Measurements from ENCODE around the gene GPR17. TPM values are rescaled to one million over a fixed set of nuclear protein-coding genes. Genes with fewer than 3 reads are reported as not detected.

Gene GPR17
- total RNA-seq, 2 experiments from 2014 or later: 0.22 TPM; not detected in 1

GRCh38 chr2:127638361-127639110, 7.4 kb upstream of the GPR17 start:
- BruUV-seq (replicated peaks): TSS peak; percentile 75
- Histone ChIP-seq H3K4me2 (ENCODE audit: low read length) (no peak overlapping the region), H2AFZ (ENCODE audit: low read length) (no peak overlapping the region), H3K9me2 (ENCODE audit: insufficient read depth, low read length) (no peaks in the 10 kb centered on the region), H3K9me3 (ENCODE audit: low read length) (no peaks in the 10 kb centered on the region), H4K20me1 (ENCODE audit: insufficient read depth, low read length) (no peaks in the 10 kb centered on the region), H3K4me1 (ENCODE audit: insufficient read depth, low read length, poor library complexity, severe bottlenecking) (peaks cover 11% of the 10 kb centered on the region), H3K4me3 (ENCODE audit: low read depth, low read length, poor library complexity, severe bottlenecking) (no peak overlapping the region), H3K27ac (ENCODE audit: low read depth, low read length, poor library complexity, severe bottlenecking) (no peak overlapping the region), H3K36me3 (ENCODE audit: insufficient read depth, low read length) (no peaks in the 10 kb centered on the region), H3K79me2 (ENCODE audit: insufficient read depth, low read depth, low read length) (no peaks in the 10 kb centered on the region)
- no peak for DNase-seq (ENCODE audit: low spot score)
- POLR2A ChIA-PET: interaction anchor here (0.6 to 1.2 kb wide), 2 partner anchors 31 to 47 kb away, joined by 3 read pairs; no protein-coding TSS in a partner anchor
- intact Hi-C loops (cut with micrococcal nuclease; ENCODE audit: unreplicated experiment): no loop called here
- TF ChIP-seq EZH2phosphoT487 (IDR thresholded peaks at IDR 0.05; ENCODE audit: borderline replicate concordance, low read depth, low read length): no peak
- CTCF ChIA-PET (ENCODE audit: unreplicated experiment): interaction anchor here (1.0 to 2.4 kb wide), 2 partner anchors 23 to 47 kb away, joined by 3 to 18 read pairs; no protein-coding TSS in a partner anchor

GRCh38 chr2:127639111-127639474, 6.9 kb upstream of the GPR17 start:
- ChIA-PET CTCF (ENCODE audit: unreplicated experiment) (interaction anchor here (1.0 to 2.4 kb wide), 2 partner anchors 23 to 48 kb away, joined by 3 to 18 read pairs; no protein-coding TSS in a partner anchor), POLR2A (interaction anchor here (1.2 to 2.1 kb wide), 2 partner anchors 48 to 64 kb away, joined by 3 to 8 read pairs; no protein-coding TSS in a partner anchor)
- H3K79me2 ChIP-seq (ENCODE audit: insufficient read depth, low read depth, low read length): no peaks in the 10 kb centered on the region
- H2AFZ ChIP-seq (ENCODE audit: low read length): no peak overlapping the region
- no peaks in the 10 kb centered on the region for H3K36me3 ChIP-seq (ENCODE audit: insufficient read depth, low read length)
- BruUV-seq (replicated peaks): no TSS peak
- H3K4me3 ChIP-seq (ENCODE audit: low read depth, low read length, poor library complexity, severe bottlenecking): no peak overlapping the region
- no peak overlapping the region for H3K27ac ChIP-seq (ENCODE audit: low read depth, low read length, poor library complexity, severe bottlenecking)
- TF ChIP-seq EZH2phosphoT487 (IDR thresholded peaks at IDR 0.05; ENCODE audit: borderline replicate concordance, low read depth, low read length): no peak
- TF ChIP-seq CTCF (conservative IDR thresholded peaks at IDR 0.05; ENCODE audit: low read length): no peak
- H3K9me2 ChIP-seq (ENCODE audit: insufficient read depth, low read length): no peaks in the 10 kb centered on the region
- DNase-seq (ENCODE audit: low spot score): no peak
- intact Hi-C loops (cut with micrococcal nuclease; ENCODE audit: unreplicated experiment): no loop called here
- no peaks in the 10 kb centered on the region for H3K9me3 ChIP-seq (ENCODE audit: low read length)
- H3K4me1 ChIP-seq (ENCODE audit: insufficient read depth, low read length, poor library complexity, severe bottlenecking): peaks cover 11% of the 10 kb centered on the region
- H4K20me1 ChIP-seq (ENCODE audit: insufficient read depth, low read length): no peaks in the 10 kb centered on the region
- no peak overlapping the region for H3K4me2 ChIP-seq (ENCODE audit: low read length)

- POLR2A ChIA-PET: interaction anchor here (0.6 to 2.1 kb wide), 10 partner anchors 11 to 244 kb away, joined by 3 to 8 read pairs (median 3); no protein-coding TSS in a partner anchor
- Histone ChIP-seq H3K79me2 (ENCODE audit: insufficient read depth, low read depth, low read length) (no peaks in the 10 kb centered on the region), H3K9me2 (ENCODE audit: insufficient read depth, low read length) (no peaks in the 10 kb centered on the region), H3K4me3 (ENCODE audit: low read depth, low read length, poor library complexity, severe bottlenecking) (no peak overlapping the region), H2AFZ (ENCODE audit: low read length) (peak overlapping the region; percentile 62), H3K9me3 (ENCODE audit: low read length) (no peaks in the 10 kb centered on the region), H3K4me2 (ENCODE audit: low read length) (peak overlapping the region; percentile 19; the same call in 1 of the 2 replicates), H3K4me1 (ENCODE audit: insufficient read depth, low read length, poor library complexity, severe bottlenecking) (peaks cover 11% of the 10 kb centered on the region), H3K27ac (ENCODE audit: low read depth, low read length, poor library complexity, severe bottlenecking) (no peak overlapping the region), H3K36me3 (ENCODE audit: insufficient read depth, low read length) (no peaks in the 10 kb centered on the region), H4K20me1 (ENCODE audit: insufficient read depth, low read length) (no peaks in the 10 kb centered on the region)
- intact Hi-C loops (cut with micrococcal nuclease; ENCODE audit: unreplicated experiment): loop anchor here (1.0 kb wide), 1 partner anchor 49 kb away; no protein-coding TSS in a partner anchor
- CTCF ChIA-PET (ENCODE audit: unreplicated experiment): interaction anchor here (0.6 to 2.4 kb wide), 7 partner anchors 20 to 341 kb away, joined by 3 to 18 read pairs (median 4); no protein-coding TSS in a partner anchor
- no TSS peak for BruUV-seq (replicated peaks)
- DNase-seq (ENCODE audit: low spot score): peak; percentile 79
- TF ChIP-seq CTCF (conservative IDR thresholded peaks at IDR 0.05; ENCODE audit: low read length) (peak; percentile 64), EZH2phosphoT487 (IDR thresholded peaks at IDR 0.05; ENCODE audit: borderline replicate concordance, low read depth, low read length) (no peak)
Observed at GRCh38 chr2:127640082-127641072, 5.6 kb upstream of the GPR17 start.

Data from OCI-LY7 (cell line).